Mesothelial cell of epicardium (in vitro differentiated cells): Measurements from ENCODE around the gene TSFM. TPM values are rescaled to one million over a fixed set of nuclear protein-coding genes. Genes with fewer than 3 reads are reported as not detected.

Experiments
- DNase-seq, 2 experiments: peaks; one replicate each; pipeline ENCODE4 v3.0.0; 2021; ENCODE audit warnings: low spot score in 2 of 2; ENCODE audit not compliant: unreplicated experiment in 2 of 2
- H3K27ac Mint-ChIP-seq: 2 replicates; pipeline ENCODE4 v1.8.0; 2021; ENCODE audit warnings: mixed read lengths
- H3K27me3 Mint-ChIP-seq: 2 replicates; pipeline ENCODE4 v1.8.0; 2021; ENCODE audit warnings: low read depth, mixed read lengths
- H3K36me3 Mint-ChIP-seq: 2 replicates; pipeline ENCODE4 v1.8.0; 2021; ENCODE audit warnings: mixed read lengths
- H3K4me1 Mint-ChIP-seq: 2 replicates; pipeline ENCODE4 v1.8.0; 2021; ENCODE audit warnings: mixed read lengths
- H3K4me3 Mint-ChIP-seq: 2 replicates; pipeline ENCODE4 v1.8.0; 2021; ENCODE audit warnings: mild to moderate bottlenecking, moderate library complexity, mixed read lengths
- H3K9me3 Mint-ChIP-seq: 2 replicates; pipeline ENCODE4 v1.8.0; 2021; ENCODE audit warnings: mixed read lengths
- total RNA-seq: library from RNA; stranded (reverse); gene quantifications from 3 replicates; pipeline ENCODE4 v1.2.1, GENCODE V29; 2021
- TF ChIP-seq, protein P1 (sequence below): fragments of 200-600 bp; sonication (generic); IDR thresholded peaks from one replicate; pipeline ENCODE4 v1.5.0; 2021; ENCODE audit warnings: antibody characterized with exemption; ENCODE audit not compliant: unreplicated experiment

Gene TSFM
- total RNA-seq, 1 donor from 2014 or later = 23.4 TPM

DNA sequence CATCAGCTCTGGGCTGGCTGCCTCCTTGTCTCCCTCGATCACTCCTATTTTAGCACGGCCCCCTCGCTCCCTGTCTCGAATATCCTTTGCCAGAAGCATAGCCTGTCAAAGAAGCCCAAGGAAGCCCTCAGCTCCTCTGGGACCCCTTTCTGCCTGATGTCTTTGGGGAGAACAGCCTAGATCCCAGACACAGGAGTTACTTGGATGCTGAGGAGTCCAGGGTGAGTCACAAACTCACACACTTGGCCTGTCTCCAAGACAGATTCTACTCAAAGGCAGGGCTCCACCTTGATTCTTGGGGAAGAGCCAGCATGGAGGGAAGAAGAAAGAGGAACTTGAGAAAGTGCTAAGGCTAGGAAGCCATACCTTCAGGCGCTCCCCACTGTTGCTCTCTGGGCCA is 27.9 kb downstream of the TSFM start:
- Mint-ChIP-seq H3K4me3 (no peak overlapping the region), H3K4me1 (no peaks in the 10 kb centered on the region), H3K9me3 (no peaks in the 10 kb centered on the region), H3K27ac (no peak overlapping the region), H3K36me3 (peaks cover 16% of the 10 kb centered on the region), H3K27me3 (no peaks in the 10 kb centered on the region)
- TF ChIP-seq, protein P1, sequence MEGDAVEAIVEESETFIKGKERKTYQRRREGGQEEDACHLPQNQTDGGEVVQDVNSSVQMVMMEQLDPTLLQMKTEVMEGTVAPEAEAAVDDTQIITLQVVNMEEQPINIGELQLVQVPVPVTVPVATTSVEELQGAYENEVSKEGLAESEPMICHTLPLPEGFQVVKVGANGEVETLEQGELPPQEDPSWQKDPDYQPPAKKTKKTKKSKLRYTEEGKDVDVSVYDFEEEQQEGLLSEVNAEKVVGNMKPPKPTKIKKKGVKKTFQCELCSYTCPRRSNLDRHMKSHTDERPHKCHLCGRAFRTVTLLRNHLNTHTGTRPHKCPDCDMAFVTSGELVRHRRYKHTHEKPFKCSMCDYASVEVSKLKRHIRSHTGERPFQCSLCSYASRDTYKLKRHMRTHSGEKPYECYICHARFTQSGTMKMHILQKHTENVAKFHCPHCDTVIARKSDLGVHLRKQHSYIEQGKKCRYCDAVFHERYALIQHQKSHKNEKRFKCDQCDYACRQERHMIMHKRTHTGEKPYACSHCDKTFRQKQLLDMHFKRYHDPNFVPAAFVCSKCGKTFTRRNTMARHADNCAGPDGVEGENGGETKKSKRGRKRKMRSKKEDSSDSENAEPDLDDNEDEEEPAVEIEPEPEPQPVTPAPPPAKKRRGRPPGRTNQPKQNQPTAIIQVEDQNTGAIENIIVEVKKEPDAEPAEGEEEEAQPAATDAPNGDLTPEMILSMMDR = no peak
- no peak for DNase-seq

DNA sequence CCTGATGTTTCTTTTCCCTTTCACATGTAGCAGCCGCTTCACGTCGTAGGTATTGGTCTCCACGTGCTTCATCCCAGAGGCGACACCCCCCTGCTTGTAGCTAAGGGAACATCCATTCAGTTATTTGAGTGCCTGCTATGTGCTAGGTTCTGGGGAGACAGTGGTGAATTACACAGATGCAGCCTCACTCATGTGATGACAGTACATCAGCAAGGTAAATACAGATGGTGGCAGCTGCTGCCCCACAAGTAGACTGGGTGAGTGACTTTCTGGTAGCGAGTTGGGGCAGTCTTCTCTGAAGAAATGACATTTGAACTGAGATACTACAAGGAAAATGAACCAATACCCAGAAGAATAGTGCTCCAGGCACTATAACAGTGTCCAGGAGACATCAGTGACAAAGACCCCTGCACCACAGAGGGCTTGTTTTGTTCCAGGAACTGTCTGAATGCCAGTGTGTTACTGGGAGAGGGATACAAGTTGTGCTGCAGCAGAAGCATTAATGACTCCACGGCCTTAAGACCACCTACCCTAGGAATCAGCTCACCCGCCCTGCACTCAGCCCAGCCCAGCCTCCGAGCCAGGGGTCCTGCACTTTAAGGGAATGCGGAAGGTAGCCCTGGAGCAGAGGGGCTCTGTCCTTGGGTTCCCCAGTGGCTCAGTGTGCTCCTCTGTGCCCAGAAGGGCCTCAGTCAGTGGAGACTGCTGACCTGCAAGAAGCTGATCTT is 28.6 kb downstream of the TSFM start:
- TF ChIP-seq, protein P1 = no peak
- no peak for DNase-seq
- Mint-ChIP-seq H3K4me3 (no peak overlapping the region), H3K9me3 (no peaks in the 10 kb centered on the region), H3K27me3 (no peaks in the 10 kb centered on the region), H3K4me1 (no peaks in the 10 kb centered on the region), H3K36me3 (peaks cover 14% of the 10 kb centered on the region), H3K27ac (no peak overlapping the region)

DNA sequence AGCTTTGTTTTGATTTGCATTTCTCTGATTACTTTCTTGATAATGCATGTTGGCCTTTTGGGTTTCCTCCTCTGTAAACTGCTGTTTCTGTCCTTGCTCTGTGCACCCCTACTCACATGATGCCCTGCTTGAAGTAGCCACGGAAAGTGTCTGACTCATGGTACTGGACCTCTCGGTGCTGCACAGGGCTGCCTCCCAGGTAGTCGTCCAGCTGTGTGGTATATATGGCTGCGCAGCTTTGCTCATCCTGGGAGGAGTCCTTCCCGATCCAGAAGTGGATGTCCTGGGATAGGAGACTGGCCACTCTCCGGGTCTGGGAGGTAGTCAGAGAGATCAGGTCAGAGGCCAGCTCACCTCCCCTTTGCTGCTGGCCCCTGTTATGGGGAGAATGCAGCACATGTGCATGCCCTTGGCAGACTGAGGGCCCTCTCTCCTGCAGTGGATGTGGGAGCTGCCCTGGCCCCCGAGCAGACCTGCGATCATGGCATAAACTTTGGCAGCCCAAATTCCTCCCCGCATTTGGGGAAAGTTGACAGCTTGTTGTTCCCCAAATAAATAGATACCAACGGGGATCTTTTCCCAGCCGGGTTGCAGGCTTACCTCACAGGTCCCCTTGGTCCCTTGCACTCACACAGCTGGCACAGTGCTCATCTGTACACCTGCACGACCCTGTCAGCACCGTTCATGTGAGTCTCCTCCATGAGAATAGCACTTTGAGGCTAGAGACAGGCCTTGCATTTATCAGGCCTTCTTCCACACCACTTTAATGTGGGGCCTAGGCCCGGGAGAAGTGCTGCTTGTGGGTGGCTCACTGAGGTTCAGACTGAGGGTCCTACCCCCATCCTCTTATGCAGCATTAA is 30.8 kb downstream of the TSFM start:
- DNase-seq = no peak
- Mint-ChIP-seq H3K4me1 (no peaks in the 10 kb centered on the region), H3K4me3 (no peak overlapping the region), H3K27ac (no peak overlapping the region), H3K36me3 (peaks cover 6% of the 10 kb centered on the region), H3K27me3 (no peaks in the 10 kb centered on the region), H3K9me3 (no peaks in the 10 kb centered on the region)
- TF ChIP-seq, protein P1 = no peak

DNA sequence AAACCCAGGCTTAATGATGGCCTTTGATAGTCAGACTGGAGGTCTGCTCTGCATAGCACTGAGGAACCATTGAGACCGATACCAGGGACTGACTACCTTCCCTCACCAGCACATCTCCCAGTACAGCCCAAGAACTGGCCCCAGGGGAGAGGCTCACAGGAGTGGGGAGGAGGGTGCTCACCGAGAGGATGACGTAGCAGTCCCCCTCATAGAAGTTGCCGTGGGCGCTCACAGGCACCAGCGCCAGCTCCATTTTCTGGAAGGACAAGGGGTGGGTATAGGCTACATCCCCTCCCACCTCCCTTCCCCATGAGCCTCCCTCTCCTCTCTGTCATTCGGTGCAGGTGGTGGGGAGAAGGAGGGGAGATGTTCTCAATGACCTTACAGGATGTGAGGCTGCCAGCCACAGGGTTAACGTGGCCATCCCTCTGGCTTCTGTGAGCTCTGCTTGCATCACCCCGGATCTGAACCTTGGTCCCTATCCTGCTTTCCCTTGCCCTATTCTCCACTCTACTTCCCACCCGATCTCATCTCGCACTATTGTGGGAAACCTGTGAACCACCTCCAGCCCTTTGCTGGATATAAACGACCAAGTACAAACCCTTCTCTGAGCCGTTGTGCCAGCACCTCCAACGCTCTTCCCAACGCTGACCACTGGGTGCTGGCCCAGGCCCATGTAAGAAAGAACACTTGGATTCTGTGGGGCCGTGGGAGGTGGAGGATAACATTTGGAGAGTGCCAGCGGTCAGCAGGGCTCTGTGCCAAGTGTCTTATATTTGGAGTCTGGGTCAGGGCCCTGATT is 31.6 kb downstream of the TSFM start:
- DNase-seq = no peak
- H3K36me3 Mint-ChIP-seq = peaks cover 15% of the 10 kb centered on the region
- H3K27ac Mint-ChIP-seq = no peak overlapping the region
- no peak overlapping the region for H3K4me3 Mint-ChIP-seq
- H3K27me3 Mint-ChIP-seq = no peaks in the 10 kb centered on the region
- H3K4me1 Mint-ChIP-seq = no peaks in the 10 kb centered on the region
- no peaks in the 10 kb centered on the region for H3K9me3 Mint-ChIP-seq
- TF ChIP-seq, protein P1 = no peak

DNA sequence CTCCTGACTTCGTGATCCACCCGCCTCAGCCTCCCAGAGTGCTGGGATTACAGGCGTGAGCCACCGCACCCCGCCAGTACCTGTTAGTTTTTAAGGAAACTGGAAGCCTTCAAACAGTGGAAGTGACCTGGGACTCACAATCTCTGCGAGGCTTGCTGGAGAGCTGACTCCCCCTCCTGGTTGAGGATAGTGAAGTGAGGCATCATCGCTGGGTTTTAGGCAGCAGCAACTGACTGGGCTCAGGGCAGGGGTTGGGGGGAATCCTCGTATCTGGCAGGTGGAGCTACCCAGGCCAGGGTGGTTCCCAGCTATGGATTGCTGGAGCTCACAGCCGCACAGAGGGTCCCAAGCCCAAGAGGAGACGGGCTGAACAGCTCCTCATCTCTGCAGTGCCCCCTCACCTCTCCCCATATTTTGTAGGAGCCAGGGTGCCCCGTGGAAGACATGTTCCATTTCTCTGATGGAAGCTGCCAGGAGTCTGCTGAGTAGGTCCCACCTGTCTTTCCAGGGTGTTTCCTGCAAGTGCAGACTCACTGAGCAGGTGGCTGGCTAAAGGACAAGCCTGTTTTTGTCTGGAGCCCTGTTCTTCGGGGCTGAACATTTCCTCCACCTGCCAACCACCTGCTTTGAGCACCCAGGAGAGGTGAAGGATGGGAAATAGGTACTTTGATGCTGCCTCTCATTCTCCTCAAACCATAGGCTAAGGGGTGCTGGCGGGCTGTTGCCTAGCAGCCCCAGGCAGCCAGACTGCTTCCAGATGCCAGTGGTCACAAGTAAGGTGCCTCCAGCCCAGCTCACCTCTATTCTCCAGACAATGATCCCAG is 32.8 kb downstream of the TSFM start:
- H3K27ac Mint-ChIP-seq = no peak overlapping the region
- TF ChIP-seq, protein P1 = no peak
- no peaks in the 10 kb centered on the region for H3K9me3 Mint-ChIP-seq
- no peaks in the 10 kb centered on the region for H3K4me1 Mint-ChIP-seq
- DNase-seq = no peak
- peaks cover 15% of the 10 kb centered on the region for H3K36me3 Mint-ChIP-seq
- H3K27me3 Mint-ChIP-seq = no peaks in the 10 kb centered on the region
- H3K4me3 Mint-ChIP-seq = no peak overlapping the region
